Loucy (cell line): ENCODE data around the gene FGD3.
"Not testable (repeated sequence)": the region's sequence is repeated elsewhere in the genome, so short reads cannot be mapped to it uniquely, and the experiment has no call there.

Experiments
- H2AFZ ChIP-seq: fragments of 200-600 bp; sonication (generic); 2 replicates; pipeline ENCODE4 v1.6.0; 2016; ENCODE audit warnings: antibody characterized with exemption, mild to moderate bottlenecking, low read length, moderate library complexity
- H3F3A ChIP-seq: fragments of 200-600 bp; 2 replicates; pipeline ENCODE4 v1.6.0; 2016; ENCODE audit warnings: antibody characterized with exemption, low read depth, mild to moderate bottlenecking
- H3K27me3 ChIP-seq: fragments of 200-600 bp; sonication (generic); 2 replicates; pipeline ENCODE4 v1.6.1; 2014; ENCODE audit warnings: low read length, mild to moderate bottlenecking; ENCODE audit not compliant: insufficient read depth, poor library complexity, severe bottlenecking
- H3K36me3 ChIP-seq: fragments of 200-600 bp; sonication (generic); 2 replicates; pipeline ENCODE4 v1.6.1; 2016; ENCODE audit warnings: low read length; ENCODE audit not compliant: insufficient read depth
- H3K4me1 ChIP-seq: fragments of 200-600 bp; sonication (generic); 2 replicates; pipeline ENCODE4 v1.5.1; 2014; ENCODE audit warnings: low read length, mild to moderate bottlenecking; ENCODE audit not compliant: insufficient read depth, poor library complexity, severe bottlenecking
- H3K4me2 ChIP-seq: fragments of 200-600 bp; sonication (generic); 2 replicates; pipeline ENCODE4 v1.6.0; 2014; ENCODE audit warnings: antibody characterized with exemption, low read length, low read depth, mild to moderate bottlenecking; ENCODE audit not compliant: poor library complexity, severe bottlenecking
- H3K4me3 ChIP-seq: fragments of 200-600 bp; sonication (generic); 2 replicates; pipeline ENCODE4 v1.5.1; 2014; ENCODE audit warnings: low read length, mild to moderate bottlenecking, mixed read lengths; ENCODE audit not compliant: poor library complexity, severe bottlenecking
- H3K79me2 ChIP-seq: fragments of 200-600 bp; sonication (generic); 2 replicates; pipeline ENCODE4 v1.6.1; 2014; ENCODE audit warnings: low read length; ENCODE audit not compliant: insufficient read depth
- H3K9ac ChIP-seq: fragments of 200-600 bp; sonication (generic); 2 replicates; pipeline ENCODE4 v1.6.0; 2014; ENCODE audit warnings: mild to moderate bottlenecking, low read depth, low read length, moderate library complexity; ENCODE audit not compliant: poor library complexity, severe bottlenecking
- H3K9me2 ChIP-seq: fragments of 200-600 bp; sonication (generic); replicated peaks from 2 replicates; pipeline ENCODE4 v1.6.1; 2016; ENCODE audit warnings: low read depth, low read length, mixed read lengths
- H3K9me3 ChIP-seq: fragments of 200-600 bp; sonication (generic); 2 replicates; pipeline ENCODE4 v1.6.1; 2014; ENCODE audit warnings: mild to moderate bottlenecking, antibody characterized with exemption, low read length, low read depth; ENCODE audit not compliant: insufficient read depth
- H4K20me1 ChIP-seq: fragments of 200-600 bp; sonication (generic); 2 replicates; pipeline ENCODE4 v1.6.0; 2014; ENCODE audit warnings: antibody characterized with exemption, low read length, mild to moderate bottlenecking; ENCODE audit not compliant: insufficient read depth, poor library complexity, severe bottlenecking
- EZH2phosphoT487 ChIP-seq: fragments of 200-600 bp; IDR thresholded peaks from 2 replicates; pipeline ENCODE4 v1.6.1; 2018; ENCODE audit warnings: antibody characterized with exemption, mild to moderate bottlenecking, moderate library complexity, borderline replicate concordance
- TF ChIP-seq, protein P1 (sequence below): fragments of 200-600 bp; sonication (generic); conservative IDR thresholded peaks from 2 replicates; pipeline ENCODE4 v1.5.1; 2014; ENCODE audit warnings: mild to moderate bottlenecking, antibody characterized with exemption, low read length

The FGD3 gene, protein sequence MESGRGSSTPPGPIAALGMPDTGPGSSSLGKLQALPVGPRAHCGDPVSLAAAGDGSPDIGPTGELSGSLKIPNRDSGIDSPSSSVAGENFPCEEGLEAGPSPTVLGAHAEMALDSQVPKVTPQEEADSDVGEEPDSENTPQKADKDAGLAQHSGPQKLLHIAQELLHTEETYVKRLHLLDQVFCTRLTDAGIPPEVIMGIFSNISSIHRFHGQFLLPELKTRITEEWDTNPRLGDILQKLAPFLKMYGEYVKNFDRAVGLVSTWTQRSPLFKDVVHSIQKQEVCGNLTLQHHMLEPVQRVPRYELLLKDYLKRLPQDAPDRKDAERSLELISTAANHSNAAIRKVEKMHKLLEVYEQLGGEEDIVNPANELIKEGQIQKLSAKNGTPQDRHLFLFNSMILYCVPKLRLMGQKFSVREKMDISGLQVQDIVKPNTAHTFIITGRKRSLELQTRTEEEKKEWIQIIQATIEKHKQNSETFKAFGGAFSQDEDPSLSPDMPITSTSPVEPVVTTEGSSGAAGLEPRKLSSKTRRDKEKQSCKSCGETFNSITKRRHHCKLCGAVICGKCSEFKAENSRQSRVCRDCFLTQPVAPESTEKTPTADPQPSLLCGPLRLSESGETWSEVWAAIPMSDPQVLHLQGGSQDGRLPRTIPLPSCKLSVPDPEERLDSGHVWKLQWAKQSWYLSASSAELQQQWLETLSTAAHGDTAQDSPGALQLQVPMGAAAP

DNA sequence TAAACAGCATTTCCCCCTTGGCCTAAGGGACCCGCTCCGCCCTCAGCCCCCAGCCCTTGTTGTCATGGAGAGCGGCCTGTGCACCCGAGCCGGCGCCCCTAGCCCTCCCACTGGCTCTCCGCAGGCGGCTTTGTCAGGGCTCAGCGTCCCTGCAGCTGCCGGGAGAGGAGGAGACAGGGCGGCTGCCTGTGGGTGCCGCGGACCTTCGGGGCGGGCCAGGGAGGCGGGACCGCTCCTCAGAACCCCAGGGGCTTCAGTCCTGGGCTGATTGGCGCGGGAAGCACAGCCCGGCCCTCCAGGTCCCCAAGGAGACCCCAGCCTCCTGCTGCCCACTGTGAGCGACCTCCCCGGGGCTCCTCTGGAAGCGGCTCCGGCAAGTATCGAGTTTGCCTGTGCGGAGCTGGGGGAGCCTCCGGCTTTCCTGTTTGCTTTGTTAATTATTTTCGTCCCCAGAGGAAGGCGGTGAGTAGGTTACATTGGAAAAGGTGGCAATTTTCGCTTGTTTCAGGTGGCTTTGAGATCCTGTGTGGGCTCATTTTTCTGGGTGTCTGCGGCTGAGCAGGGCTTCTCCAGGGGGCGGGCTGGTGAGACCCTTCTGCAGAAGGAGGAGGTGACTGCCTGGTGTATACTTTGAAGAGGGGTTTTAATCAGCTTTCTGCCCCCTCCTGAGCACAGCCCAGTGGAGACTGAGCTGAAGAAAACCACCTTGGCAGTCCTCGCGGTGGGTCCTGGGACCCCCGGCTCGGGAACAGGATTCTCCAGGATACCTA, at the start of gene FGD3:
Gene FGD3, plus strand, starts transcription at position 256 of the 770 bp plus-strand sequence. CDS start 28,734 bp downstream, outside the sequence.
- peak within 1 kb of the TSS; percentile 47 for H3K9ac ChIP-seq
- H3K79me2 ChIP-seq = no peaks in the 10 kb centered on the region
- H2AFZ ChIP-seq = peak within 1 kb of the TSS; percentile 82
- no peaks in the 10 kb centered on the region for H3K9me2 ChIP-seq
- no peak for TF ChIP-seq EZH2phosphoT487
- TF ChIP-seq, protein P1, sequence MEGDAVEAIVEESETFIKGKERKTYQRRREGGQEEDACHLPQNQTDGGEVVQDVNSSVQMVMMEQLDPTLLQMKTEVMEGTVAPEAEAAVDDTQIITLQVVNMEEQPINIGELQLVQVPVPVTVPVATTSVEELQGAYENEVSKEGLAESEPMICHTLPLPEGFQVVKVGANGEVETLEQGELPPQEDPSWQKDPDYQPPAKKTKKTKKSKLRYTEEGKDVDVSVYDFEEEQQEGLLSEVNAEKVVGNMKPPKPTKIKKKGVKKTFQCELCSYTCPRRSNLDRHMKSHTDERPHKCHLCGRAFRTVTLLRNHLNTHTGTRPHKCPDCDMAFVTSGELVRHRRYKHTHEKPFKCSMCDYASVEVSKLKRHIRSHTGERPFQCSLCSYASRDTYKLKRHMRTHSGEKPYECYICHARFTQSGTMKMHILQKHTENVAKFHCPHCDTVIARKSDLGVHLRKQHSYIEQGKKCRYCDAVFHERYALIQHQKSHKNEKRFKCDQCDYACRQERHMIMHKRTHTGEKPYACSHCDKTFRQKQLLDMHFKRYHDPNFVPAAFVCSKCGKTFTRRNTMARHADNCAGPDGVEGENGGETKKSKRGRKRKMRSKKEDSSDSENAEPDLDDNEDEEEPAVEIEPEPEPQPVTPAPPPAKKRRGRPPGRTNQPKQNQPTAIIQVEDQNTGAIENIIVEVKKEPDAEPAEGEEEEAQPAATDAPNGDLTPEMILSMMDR = no peak
- no peaks in the 10 kb centered on the region for H3K9me3 ChIP-seq
- peak within 1 kb of the TSS; percentile 82 for H3K4me2 ChIP-seq
- H3F3A ChIP-seq = no peaks in the 10 kb centered on the region
- peak within 1 kb of the TSS; percentile 69 for H3K4me3 ChIP-seq
- no peaks in the 10 kb centered on the region for H3K36me3 ChIP-seq
- peaks cover 6% of the 10 kb centered on the region for H3K27me3 ChIP-seq
- H4K20me1 ChIP-seq = no peaks in the 10 kb centered on the region
- H3K4me1 ChIP-seq = no peaks in the 10 kb centered on the region

DNA sequence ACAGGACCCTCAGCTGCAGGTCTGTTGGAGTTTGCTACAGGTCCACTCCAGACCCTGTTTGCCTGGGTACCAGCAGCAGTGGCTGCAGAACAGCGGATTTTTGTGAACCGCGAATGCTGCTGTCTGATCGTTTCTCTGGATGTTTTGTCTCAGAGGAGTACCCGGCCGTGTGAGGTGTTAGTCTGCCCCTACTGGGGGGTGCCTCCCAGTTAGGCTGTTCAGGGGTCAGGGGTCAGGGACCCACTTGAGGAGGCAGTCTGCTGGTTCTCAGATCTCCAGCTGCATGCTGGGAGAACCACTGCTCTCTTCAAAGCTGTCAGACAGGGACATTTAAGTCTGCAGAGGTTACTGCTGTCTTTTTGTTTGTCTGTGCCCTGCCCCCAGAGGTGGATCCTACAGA, 42.2 kb upstream of the FGD3 start:
- not testable (repeated sequence) for H3F3A ChIP-seq, H3K9me2 ChIP-seq, H3K4me3 ChIP-seq, H3K36me3 ChIP-seq, H3K27me3 ChIP-seq, H3K9ac ChIP-seq, H3K4me2 ChIP-seq, H3K9me3 ChIP-seq, H3K4me1 ChIP-seq, H3K79me2 ChIP-seq, H4K20me1 ChIP-seq, H2AFZ ChIP-seq

DNA sequence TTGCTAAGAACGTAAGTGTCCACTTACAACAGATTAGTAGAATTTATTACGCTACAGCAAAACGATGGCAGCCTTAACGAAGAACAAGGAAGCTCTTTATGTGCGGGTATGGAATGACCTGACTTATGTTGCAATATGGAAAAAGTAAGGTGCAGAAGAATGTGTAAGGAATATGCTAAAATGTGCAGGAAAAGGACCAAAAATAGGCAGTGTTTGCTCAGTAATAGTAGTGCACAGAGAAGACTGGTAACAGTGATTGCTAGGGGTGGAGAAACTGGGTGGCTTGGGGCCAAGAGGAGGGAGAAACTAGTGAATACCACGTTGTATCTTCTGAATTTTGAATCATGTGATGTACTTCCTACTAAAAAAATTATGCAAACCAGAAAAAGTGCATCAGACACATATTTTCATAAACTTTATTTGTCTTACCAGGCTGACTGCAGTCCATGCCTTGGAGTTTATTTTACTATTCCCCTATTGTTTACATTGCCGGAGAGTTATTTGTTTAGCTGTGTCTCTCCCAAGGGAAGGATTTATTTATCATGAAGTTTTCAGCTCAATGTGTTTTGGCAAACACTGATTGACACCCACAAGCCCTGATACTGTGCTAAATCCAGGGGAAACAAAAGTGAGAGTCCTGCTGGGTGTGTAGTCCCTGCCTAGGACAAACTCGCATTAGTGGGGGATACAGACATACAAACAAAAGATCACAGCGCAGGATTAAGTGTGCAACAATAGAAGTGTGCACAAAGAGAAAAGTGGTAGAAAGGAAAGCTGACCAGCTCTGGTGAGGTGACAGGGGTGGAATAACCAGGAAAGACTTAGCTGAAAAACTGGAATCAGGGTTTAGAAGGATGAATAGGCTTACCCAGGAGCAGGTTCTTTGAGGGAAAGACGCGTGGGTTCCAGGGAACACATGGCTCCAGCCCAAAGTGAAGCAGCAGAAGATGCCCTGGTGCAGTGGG, 35.5 kb upstream of the FGD3 start:
- no peak overlapping the region for H3K4me2 ChIP-seq
- no peaks in the 10 kb centered on the region for H3K9me2 ChIP-seq
- peaks cover 6% of the 10 kb centered on the region for H3K27me3 ChIP-seq
- no peak overlapping the region for H2AFZ ChIP-seq
- H3F3A ChIP-seq = no peaks in the 10 kb centered on the region
- H3K4me3 ChIP-seq = no peak overlapping the region
- no peaks in the 10 kb centered on the region for H3K9me3 ChIP-seq
- no peaks in the 10 kb centered on the region for H3K36me3 ChIP-seq
- TF ChIP-seq, protein P1 = no peak
- no peak for TF ChIP-seq EZH2phosphoT487
- H3K9ac ChIP-seq = no peak overlapping the region
- no peaks in the 10 kb centered on the region for H3K4me1 ChIP-seq
- no peaks in the 10 kb centered on the region for H3K79me2 ChIP-seq
- no peaks in the 10 kb centered on the region for H4K20me1 ChIP-seq
